Fibroblast of skin of left biceps (primary cell): ENCODE measurements around the gene SHC2.

Experiments
- DNase-seq, 2 experiments: peaks; one replicate each; pipeline ENCODE4 v3.0.0-alpha.2; 2013; ENCODE audit warnings: low read depth in 2 of 2

Gene SHC2

DNA sequence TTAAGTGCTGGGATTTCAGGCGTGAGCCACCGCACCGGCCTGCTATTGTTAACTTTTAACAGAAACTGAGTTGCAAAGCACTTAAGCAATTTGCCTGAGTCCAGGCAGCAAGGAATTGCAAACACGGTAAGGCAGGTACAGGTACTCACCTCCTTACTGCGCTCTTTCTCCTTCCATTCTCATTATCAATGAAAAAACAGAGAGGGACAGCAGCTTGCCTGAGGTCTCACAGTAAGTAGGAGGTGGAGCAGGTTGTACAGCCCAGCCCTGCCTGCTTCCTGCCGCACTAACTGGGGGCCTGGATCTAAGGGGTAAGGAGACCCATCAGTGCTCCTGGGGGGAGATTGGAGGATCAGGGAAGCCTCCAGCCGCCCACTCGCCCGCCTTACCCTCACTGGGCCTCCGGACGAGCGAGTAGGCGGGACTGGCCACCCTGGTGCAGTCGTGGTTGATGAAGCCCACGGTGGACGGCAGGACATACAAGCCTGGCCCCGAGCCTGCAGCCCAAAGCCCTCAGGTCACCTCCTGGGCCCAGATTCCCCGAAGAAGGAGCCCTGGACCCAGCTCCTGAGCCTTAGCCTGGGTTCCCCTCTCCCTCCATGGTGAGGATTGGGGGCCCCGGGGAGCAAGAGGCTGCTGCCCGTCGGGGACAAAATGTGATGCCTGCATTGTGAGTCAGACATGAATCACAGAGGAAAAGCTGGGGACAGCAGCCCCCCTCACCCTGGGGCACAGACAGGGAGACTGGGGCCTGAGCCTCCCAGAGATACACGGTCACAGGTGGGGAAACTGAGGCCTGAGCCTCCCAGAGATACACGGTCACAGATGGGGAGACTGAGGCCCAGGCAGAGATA is 11.4 kb upstream of the SHC2 start:
- DNase-seq = no peak

DNA sequence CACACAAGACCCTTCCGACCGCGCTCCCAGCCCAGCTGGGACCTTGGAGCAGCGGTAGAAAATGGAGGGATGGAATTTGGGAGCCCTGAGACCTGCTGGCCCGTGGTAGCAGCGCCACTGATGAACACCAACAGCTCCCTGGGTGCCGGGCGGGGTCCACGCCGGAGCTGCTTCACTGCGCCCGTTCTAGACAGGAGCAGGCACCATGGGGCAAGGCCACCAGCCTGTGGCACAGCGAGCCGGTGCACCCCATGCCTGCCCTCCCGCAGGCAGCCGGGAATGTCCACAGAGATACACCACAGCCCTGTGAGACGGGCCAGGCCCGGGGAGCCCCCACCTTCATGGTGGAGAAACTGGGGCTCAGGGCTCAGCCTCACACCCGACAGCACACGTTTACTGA is 9.9 kb upstream of the SHC2 start:
- no peak for DNase-seq

DNA sequence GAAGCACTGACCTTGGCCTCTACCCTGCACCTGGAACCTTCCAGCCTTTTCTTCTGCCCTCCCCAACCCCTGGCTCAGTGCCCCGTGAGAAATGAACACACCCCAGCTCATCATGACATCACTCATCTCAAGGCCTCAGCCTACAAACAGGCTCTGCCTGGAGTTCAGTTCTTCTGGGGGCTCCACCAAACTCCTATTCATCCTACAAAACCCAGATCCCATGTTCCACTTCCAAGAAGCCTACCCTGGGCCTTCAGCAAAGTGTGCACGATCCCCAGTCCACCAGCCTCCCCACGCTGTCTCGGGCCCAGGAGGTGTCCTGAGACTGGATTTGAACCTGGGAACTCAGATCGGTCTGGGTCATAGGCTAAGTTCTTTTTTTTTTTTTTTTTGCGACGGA is 9.0 kb upstream of the SHC2 start:
- no peak for DNase-seq

DNA sequence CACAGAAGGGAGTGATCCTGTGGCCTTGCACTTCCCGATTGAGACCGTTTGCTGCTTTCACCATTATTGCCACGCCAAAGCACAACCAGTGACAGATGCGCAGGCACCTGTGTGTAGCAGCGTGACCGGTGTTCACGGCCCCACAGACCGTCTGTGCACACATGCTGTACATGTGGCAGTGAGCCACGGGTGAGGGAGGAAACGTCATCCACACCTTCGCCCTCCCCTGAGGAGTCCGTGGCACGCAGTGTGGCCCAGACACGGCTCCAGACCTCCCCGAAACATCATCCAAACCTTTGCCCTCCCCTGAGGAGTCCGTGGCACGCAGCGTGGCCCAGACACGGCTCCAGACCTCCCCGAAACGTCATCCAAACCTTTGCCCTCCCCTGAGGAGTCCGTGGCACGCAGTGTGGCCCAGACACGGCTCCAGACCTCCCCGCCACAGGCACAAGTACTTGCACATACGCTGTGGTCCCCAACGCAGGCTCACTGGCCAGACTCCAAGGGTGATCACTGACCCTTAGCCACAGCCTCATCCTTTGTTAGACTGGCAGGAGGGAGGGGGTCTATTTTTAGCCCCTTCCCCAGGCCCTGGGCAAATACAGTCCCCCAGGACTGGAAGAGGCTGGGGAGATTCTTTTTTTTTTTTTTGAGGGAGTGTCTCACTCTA is 7.9 kb upstream of the SHC2 start:
- DNase-seq = no peak

DNA sequence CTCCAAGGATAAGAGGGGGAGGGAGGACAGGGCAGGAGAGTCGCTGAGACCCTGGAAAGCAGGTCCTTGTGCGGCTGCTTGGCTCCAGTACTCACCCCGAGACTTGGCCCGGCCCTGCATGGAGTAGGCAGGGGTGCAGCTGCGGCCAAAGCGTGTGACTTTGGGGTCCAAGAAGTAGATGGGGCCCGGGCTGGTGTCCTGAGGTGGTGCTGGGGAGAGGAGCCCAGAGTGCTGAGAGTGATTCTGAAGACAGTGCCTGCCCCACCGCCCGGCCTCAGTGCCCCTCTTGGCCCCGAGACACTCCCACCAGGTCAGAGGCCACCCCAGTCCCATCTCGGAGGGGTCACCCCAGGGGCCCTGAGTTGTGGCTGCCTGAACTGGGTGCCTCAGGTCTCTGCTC is 6.7 kb upstream of the SHC2 start:
- no peak for DNase-seq

DNA sequence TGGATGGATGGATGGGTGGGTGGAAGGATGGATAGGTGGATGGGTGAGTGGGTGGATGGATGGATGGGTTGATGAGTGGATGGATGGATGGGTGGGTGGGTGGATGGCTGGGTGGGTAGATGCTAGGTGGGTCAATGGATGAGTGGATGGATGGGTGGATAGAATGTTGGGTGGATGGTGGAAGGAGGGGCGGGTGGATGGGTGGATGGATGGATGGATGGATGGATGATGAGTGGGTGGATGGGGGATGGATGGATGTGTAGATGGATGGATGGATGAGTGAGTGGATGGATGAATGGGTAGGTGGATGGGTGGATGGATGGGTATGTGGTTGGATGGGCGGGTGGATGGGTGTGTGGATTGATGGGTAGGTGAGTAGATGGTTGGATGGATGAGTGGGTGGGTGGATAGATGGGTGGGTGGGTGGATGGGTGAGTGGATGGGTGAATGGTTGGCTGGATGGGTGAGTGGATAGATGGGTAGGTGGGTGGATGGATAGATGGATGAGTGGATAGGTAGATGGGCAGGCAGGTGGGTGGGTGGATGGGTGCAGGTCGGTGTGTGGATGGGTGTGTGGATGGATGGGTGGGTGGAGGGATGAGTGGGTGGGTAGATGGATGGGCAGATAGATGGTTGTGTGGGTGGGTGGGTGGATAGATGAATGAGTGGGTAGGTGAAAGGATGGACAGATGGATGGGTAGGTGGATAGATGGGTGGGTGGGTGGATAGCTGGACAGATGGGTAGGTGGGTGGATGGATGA is 4.4 kb upstream of the SHC2 start:
- no peak for DNase-seq

DNA sequence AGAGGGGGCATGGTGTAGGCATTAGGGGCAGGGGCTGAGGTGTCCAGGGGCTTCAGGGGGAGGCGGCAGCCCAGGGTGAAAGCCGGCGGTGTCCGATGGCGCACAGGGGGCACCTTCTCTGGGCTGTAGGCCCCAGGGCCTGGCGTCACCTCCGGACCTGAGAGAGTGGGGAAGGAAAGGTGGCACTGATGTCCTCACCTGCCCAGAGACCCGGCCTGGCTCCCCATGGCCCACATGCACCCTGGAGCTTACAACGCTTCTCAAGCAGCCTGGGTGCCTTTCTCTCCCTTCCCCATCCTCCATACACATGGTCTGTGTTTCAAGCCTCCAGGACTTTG is 3.3 kb upstream of the SHC2 start:
- DNase-seq = no peak

DNA sequence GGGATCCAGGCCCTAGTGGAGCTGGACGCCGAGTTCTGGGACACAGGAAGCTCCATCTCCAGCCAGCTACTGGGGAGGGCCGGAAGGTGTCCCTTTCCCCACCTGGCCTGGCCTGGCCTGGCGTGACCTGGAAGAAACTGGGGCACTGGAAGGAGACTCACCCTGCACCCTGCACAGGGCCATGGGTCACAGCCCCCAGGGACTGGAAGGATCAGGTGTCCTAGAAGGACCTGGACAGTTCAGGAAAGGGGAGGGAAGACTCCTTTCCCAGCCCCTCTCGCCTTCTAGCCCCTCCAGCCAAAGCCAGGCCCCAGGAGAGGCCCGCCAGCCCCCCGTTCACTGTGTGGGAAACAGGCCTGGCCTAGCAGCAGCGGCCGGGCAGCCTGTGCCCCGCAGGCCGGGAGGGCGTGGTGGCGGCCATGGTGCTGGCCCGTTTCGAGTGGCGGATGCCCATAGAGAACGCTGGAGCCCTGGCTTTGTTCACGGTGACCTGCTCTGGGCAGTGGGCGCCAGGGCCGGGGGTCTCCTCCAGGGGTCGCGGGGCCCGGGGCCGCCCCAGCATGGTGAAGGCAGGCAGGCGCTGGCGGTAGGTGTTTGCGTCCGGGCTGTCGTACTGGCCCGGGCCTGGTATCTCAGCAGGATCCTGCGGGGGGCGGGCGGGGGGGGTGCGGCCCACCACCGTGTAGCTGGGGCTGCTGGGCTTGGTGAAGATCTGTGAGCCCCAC is 2.8 kb upstream of the SHC2 start:
- DNase-seq = no peak

DNA sequence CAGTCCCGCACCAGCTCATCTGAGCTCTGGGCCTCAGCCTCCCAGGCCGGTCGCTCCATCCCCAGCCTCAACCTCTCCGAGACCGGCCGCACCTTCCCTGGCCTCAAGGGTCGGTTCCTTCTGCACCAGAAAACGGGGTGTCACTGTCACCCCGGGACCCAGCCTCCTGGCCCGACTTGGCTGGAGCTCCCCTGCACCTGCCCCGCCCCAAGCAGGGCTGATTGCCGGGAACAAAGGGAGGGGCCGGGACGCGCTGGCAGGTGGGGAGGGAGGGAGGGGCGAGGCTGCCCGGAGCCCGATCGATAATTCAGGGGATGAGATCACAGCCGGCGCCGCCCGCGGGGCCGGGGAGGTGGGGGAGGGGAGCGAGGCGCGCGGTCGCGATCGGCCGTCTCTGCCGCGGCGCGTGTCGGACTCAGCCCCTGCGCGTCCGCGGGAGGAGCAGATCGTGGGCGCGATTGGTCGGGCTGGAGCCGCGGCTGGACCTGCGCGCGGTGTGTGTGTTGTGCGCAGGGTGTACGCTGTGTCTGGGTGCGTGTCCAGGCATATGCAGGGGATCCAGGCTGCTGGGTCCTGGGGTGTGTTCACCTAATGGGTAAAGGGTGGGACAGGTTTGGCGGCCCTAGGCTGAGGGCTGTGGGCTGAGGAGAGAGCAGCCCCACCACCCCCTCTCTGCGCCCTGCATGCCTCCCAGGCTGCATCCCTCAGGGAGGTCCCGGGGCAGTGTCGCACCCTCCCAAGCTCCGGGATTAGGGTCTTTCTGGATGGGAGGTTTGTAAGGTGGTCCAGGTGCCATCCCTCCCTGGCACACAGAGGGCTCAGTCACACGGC is 1.1 kb upstream of the SHC2 start:
- no peak for DNase-seq

DNA sequence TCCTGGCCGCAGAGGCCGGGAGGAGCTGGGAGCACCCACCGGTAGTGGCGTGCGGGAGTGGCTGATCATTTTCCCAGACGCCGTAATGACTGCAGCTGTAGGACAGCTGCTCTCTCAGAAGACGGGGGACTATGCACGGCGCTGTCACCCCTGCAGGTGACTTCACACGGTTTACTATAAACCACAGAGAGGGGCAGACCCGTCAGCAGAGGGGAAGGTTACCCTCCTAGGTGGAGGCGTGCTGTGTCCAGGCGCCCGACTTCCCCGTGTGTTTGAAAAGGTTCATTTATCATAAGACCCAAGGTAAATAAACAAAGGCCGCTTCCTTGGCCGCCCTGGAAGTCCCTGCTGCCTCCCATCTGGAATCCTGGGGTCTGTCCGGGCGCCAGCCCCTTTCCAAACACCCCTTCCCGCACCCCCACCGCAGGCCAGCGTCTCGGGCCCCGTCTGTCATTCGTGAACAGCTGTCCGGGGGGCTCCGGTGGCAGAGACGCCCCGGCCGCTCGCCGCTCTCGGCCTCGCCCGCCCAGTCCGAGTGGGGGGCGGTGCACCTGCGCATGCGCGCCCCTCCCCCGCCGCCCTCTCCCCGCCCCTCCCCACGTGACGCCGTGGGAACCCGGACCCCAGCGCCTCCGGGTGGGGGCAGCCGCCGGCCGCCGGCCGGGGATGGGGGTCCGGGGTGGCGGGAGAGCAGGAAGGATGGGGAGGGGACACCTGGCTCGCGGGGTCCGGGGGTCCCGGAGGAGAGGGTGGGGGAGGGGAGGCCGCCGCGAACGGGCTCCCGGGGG is 915 bp downstream of the SHC2 start:
- no peak for DNase-seq

DNA sequence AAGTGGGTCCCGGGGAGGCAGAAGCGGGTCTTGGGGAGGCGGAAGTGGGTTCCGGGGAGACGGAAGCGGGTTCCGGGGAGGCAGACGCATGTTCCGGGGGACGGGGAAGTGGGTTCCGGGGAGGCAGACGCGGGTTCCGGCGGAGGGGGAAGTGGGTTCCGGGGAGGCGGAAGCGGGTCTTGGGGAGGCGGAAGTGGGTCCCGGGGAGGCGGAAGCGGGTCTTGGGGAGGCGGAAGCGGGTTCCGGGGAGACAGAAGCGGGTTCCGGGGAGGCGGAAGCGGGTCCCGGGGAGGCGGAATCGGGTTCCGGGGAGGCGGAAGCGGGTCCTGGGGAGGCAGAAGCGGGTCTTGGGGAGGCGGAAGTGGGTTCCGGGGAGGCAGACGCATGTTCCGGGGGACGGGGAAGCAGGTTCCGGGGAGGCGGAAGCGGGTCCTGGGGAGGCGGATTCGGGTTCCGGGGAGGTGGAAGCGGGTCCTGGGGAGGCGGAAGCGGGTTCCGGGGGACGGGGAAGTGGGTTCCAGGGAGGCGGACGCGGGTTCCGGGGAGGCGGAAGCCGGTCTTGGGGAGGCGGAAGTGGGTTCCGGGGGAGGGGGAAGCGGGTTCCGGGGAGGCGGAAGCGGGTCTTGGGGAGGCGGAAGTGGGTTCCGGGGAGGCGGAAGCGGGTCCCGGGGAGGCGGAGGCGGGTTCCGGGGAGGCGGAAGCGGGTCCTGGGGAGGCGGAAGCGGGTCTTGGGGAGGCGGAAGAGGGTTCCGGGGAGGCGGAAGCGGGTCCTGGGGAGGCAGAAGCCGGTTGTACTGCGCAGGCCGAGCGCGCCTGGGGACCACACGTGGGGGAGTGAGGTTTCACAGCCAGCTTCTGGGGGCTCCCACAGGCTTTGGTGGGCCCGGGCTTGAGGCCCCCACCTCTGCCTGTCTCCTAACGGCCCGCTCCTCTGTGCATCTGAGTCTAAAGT is 2.5 kb downstream of the SHC2 start:
- DNase-seq = no peak

DNA sequence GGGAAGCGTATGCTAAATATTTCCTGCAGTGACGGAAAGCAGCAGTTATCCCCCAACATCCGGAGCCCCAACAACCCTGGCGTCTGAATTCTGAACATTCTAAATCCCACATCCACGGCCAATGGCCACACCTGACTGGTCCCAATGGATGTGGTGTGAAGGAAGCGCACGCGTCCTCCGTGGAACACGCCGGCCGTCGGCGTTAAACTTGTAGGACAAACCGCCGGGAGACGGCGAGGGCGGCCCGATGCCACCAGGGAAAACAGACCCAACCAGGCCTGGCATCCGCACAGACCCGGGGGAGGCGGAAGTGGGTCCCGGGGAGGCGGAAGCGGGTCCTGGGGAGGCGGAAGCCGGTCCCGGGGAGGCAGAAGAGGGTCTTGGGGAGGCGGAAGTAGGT is 3.2 kb downstream of the SHC2 start:
- no peak for DNase-seq

DNA sequence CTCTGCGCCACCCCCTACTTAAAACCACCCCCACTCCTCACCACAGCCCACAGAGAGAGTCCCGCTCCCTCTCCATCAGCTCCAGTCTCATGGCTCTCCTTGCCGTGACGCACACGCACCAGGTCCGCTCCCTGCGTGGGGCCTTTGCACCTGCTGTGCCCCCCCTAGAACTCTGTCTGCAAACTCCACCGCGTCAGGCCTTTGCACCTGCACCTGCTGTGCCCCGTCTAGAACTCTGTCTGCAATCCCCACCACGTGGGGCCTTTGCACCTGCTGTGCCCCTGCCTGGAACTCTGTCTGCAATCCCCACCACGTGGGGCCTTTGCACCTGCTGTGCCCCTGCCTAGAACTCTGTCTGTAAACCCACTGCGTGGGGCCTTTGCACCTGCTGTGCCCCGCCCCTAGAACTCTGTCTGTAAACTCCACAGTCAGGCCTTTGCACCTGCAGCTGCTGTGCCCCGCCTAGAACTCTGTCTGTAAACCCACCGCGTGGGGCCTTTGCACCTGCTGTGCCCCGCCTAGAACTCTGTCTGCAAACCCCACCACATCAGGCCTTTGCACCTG is 4.2 kb downstream of the SHC2 start:
- no peak for DNase-seq

DNA sequence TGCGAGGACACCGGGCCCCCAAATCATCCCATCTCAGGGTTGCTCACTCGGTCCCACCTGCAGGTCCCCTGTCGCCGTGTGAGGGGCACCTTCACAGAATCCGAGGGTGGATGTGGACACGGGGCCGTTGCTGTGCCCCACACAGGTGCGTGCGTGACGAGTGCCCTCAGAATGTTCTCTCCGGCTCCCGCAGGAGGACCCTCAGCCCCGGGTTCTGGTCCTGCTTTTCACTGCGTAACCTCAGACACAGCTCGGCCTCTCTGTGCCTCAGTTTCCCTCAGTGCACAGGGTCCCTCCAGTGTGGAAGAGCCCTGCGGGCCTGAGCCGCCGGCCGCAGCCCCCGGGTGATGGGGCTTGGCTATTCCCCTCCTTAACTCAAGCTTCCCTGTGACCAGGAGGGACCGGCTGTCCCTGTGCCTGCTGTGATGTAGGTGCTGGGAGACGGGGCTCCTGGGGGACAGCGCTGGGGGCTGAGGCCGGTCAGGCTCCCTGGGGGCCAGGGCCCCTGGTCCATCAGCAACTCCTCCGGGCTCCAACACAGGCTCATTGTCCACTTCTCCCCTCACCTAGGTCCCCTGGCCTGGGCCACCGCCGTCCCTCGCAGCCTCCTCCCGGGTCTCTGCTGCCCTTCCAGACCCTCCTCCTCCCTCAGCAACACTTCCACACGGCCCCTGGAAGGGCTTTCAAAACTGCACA is 4.8 kb downstream of the SHC2 start:
- DNase-seq = no peak

DNA sequence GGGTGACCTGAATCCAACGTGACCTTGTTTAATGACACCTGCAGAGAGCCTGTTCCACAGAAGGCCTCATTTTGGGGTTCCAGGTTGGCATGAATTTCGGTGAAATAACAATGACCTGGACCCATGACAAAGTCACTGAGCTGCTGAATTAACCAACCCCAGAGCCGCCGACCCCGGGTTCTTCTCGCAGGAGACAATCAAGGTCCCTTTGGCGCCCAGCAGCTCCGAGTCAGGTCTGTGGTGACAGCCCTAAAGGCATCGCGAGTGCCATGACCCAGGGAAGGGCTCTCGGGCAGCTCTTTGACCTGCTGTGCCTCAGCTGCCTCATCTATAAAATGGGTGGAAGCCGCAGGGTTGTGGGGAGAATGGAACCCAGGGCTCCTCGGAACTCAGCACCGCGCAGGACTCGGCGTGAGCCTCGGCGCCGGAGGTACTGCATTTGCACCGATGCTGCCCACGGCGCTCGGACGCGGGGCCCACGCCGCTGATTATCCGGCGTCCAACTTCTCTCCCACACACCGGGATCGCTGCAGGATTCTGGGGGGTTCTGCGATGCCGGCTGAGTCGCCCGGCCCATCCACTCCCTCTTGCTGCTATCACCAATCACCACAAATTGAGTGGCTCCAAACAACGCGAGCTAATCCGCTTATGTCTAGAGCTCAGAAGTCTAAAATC is 5.7 kb downstream of the SHC2 start:
- DNase-seq = no peak

DNA sequence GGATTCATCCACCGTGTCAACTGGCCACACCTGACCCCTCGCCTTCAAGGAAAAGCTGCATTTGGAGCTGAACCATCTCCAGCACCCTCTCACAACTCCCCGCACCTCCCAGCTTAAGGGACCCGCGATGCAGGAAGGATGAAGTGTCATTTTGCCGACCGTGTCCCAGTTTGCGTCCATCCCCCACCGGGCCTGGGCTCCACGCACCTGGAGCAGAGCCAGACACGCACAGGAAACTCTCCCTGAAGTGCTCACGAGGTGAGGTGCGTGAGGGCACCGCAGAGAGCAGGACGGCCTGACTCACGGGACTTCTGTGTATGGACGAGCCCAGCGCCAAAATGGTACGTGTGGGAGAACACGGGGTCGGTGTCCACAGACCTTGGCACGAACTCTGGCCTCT is 7.2 kb downstream of the SHC2 start:
- no peak for DNase-seq

DNA sequence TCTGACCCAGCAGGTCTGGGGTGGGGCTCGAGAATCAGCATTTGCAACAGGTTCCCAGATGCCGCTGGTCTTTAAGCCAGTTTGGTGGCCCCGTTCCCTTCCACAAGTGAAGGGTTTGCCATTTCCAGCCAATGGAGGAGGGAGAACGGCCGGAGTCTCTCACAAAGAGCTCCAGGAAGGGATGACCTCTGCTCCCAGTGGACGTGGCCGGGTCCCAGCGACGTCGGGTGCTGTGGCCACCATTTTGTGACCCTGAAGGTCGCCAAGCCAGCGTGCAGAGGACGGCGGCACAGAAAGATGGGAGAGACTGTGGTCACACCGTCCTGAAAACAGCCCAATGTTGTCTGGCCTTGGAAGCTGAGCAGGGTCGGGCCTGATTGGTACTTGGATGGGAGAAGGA is 8.0 kb downstream of the SHC2 start:
- DNase-seq = no peak
